CD14-positive monocyte (primary cell): Measurements from ENCODE around the gene OR5C1. TPM values are rescaled to one million over a fixed set of nuclear protein-coding genes. Genes with fewer than 3 reads are reported as not detected.

Source experiments
- DNase-seq, 3 donors: peaks; one replicate each; pipeline ENCODE4 v3.0.0-alpha.2; 2011 to 2022
- H2AFZ ChIP-seq: 2 replicates; pipeline ENCODE4 v1.6.0; 2012; ENCODE audit warnings: mild to moderate bottlenecking, low read depth, low read length, inconsistent platforms; ENCODE audit not compliant: insufficient read depth, poor library complexity, severe bottlenecking
- H3K27ac ChIP-seq, 2 donors: 1 replicate in 1 of 2; 2 replicates in 1 of 2; pipeline ENCODE4 v1.5.1; 2012 to 2013; ENCODE audit warnings: low read length in 2 of 2, control low read depth in 1 of 2, inconsistent platforms in 1 of 2, low read depth in 1 of 2, mild to moderate bottlenecking in 1 of 2
- H3K27me3 ChIP-seq, 2 donors: one replicate each; pipeline versions ENCODE4 v1.6.0 to v1.6.1; 2011 to 2013; ENCODE audit warnings: low read length in 2 of 2; ENCODE audit not compliant: control insufficient read depth in 2 of 2, insufficient read depth in 2 of 2
- H3K36me3 ChIP-seq, 2 donors: replicated peaks in 1 of 2; 1 replicate in 1 of 2; 2 replicates in 1 of 2; pipeline versions ENCODE4 v1.5.1 to v1.6.1; 2012 to 2013; ENCODE audit warnings: low read length in 2 of 2, control low read depth in 1 of 2, inconsistent platforms in 1 of 2, mild to moderate bottlenecking in 1 of 2; ENCODE audit not compliant: insufficient read depth in 2 of 2, control insufficient read depth in 1 of 2
- H3K4me1 ChIP-seq, 2 donors: 1 replicate in 1 of 2; 2 replicates in 1 of 2; pipeline versions ENCODE4 v1.5.1 to v1.6.1; 2012 to 2013; ENCODE audit warnings: low read length in 2 of 2, control low read depth in 1 of 2, inconsistent platforms in 1 of 2, mild to moderate bottlenecking in 1 of 2, moderate library complexity in 1 of 2; ENCODE audit not compliant: insufficient read depth in 2 of 2, control insufficient read depth in 1 of 2
- H3K4me2 ChIP-seq: replicated peaks from 2 replicates; pipeline ENCODE3; 2012; ENCODE audit warnings: low read length, moderate library complexity, mild to moderate bottlenecking; ENCODE audit not compliant: poor library complexity, severe bottlenecking; ENCODE audit errors: extremely low read depth
- H3K4me3 ChIP-seq, 3 experiments: fragments of 200-600 bp in 1 of 3; sonication (generic) in 1 of 3; replicated peaks in 1 of 3; 1 replicate in 2 of 3; 2 replicates in 1 of 3; pipeline ENCODE4 v1.5.1; 2011 to 2013; ENCODE audit warnings: low read length in 3 of 3, mild to moderate bottlenecking in 3 of 3, control low read depth in 2 of 3, low read depth in 2 of 3, inconsistent platforms in 1 of 3, moderate library complexity in 1 of 3
- H3K79me2 ChIP-seq: 2 replicates; pipeline ENCODE4 v1.6.0; 2012; ENCODE audit warnings: mild to moderate bottlenecking, control low read depth, inconsistent platforms, low read length, moderate library complexity; ENCODE audit not compliant: insufficient read depth
- H3K9ac ChIP-seq: 2 replicates; pipeline ENCODE4 v1.6.0; 2017; ENCODE audit warnings: low read length, mild to moderate bottlenecking; ENCODE audit not compliant: insufficient read depth, poor library complexity, severe bottlenecking
- H3K9me3 ChIP-seq, 2 donors: replicated peaks in 1 of 2; 1 replicate in 1 of 2; 2 replicates in 1 of 2; pipeline versions ENCODE4 v1.5.1 to v1.6.1; 2012 to 2013; ENCODE audit warnings: low read length in 2 of 2, control low read depth in 1 of 2; ENCODE audit not compliant: control insufficient read depth in 1 of 2, insufficient read depth in 1 of 2
- H4K20me1 ChIP-seq: 2 replicates; pipeline ENCODE4 v1.6.0; 2012; ENCODE audit warnings: mild to moderate bottlenecking, low read length, control low read depth, moderate library complexity; ENCODE audit not compliant: insufficient read depth
- H3K27ac Mint-ChIP-seq, 7 donors: one replicate each; pipeline ENCODE4 v1.8.0; 2020; ENCODE audit warnings: mild to moderate bottlenecking in 7 of 7, mixed read lengths in 7 of 7, moderate library complexity in 6 of 7, inconsistent platforms in 2 of 7
- H3K27me3 Mint-ChIP-seq, 3 donors: one replicate each; pipeline ENCODE4 v1.8.0; 2021 to 2022; ENCODE audit warnings: low read depth in 3 of 3, mild to moderate bottlenecking in 3 of 3, mixed read lengths in 3 of 3, moderate library complexity in 3 of 3, inconsistent platforms in 1 of 3
- H3K36me3 Mint-ChIP-seq, 2 donors: one replicate each; pipeline ENCODE4 v1.8.0; 2020; ENCODE audit warnings: mixed read lengths in 2 of 2, inconsistent platforms in 1 of 2, mild to moderate bottlenecking in 1 of 2
- H3K4me1 Mint-ChIP-seq: one replicate; pipeline ENCODE4 v1.8.0; 2020; ENCODE audit warnings: mild to moderate bottlenecking, mixed read lengths
- H3K4me3 Mint-ChIP-seq, 2 donors: one replicate each; pipeline ENCODE4 v1.8.0; 2020; ENCODE audit warnings: mild to moderate bottlenecking in 2 of 2, mixed read lengths in 2 of 2, moderate library complexity in 1 of 2
- H3K9me3 Mint-ChIP-seq, 7 donors: one replicate each; pipeline ENCODE4 v1.8.0; 2020 to 2022; ENCODE audit warnings: mixed read lengths in 7 of 7, mild to moderate bottlenecking in 6 of 7, moderate library complexity in 6 of 7, inconsistent platforms in 2 of 7
- CTCF ChIP-seq: fragments of 200-600 bp; IDR thresholded peaks from one replicate; pipeline ENCODE4 v1.8.0; 2022; ENCODE audit warnings: antibody characterized with exemption, mild to moderate bottlenecking
- WGBS: methylation state at CpG from one replicate; pipeline ENCODE4 v1.1.5; 2013; ENCODE audit warnings: missing lambda C conversion rate; ENCODE audit not compliant: insufficient coverage; 5-methylcytosine and 5-hydroxymethylcytosine counted together
- intact Hi-C, 2 donors: fragments of 100-400 bp; cut with micrococcal nuclease; formaldehyde crosslinking; loops; one replicate each; pipeline versions ENCODE4 v1.15.0 to v1.15.1; 2023
- polyA plus RNA-seq, 3 donors: library from polyadenylated mRNA; depleted of rRNA in 1 of 3; unstranded in 2 of 3; stranded (reverse) in 1 of 3; fragments of 300-500 nt in 2 of 3; fragments of >200 nt in 1 of 3; fragmentation: Illumina TruSeq in 2 of 3; gene quantifications; 1 replicate in 2 of 3; 2 replicates in 1 of 3; pipeline ENCODE4 v1.2.3, GENCODE V29; 2012 to 2021

The OR5C1 gene
- polyA plus RNA-seq, 3 donors: not detected

GRCh38 chr9:122810306-122810946 is 21.7 kb downstream of the OR5C1 start:
- peak; percentile 59 to 77 (median 63) for DNase-seq
- Histone ChIP-seq H3K4me3 (no peak overlapping the region), H3K27ac (no peak overlapping the region), H3K27me3 (no peaks in the 10 kb centered on the region), H3K9me3 (no peaks in the 10 kb centered on the region), H3K4me2 (no peak overlapping the region), H3K36me3 (no peaks in the 10 kb centered on the region), H4K20me1 (no peaks in the 10 kb centered on the region), H2AFZ (no peak overlapping the region), H3K79me2 (no peaks in the 10 kb centered on the region), H3K9ac (no peak overlapping the region), H3K4me1 (peaks cover 8 to 10% of the 10 kb centered on the region in 2 donors)
- 10% methylated on average over 2 of the region's 8 CpGs for WGBS
- H3K9me3 Mint-ChIP-seq: peaks cover 0 to 5% (median 0%) of the 10 kb centered on the region in 7 donors
- peaks cover 9% of the 10 kb centered on the region for H3K4me1 Mint-ChIP-seq
- peak; percentile 85 for TF ChIP-seq CTCF
- peaks cover 0 to 2% of the 10 kb centered on the region in 2 donors for H3K36me3 Mint-ChIP-seq
- no peak overlapping the region for H3K4me3 Mint-ChIP-seq
- no peak overlapping the region for H3K27ac Mint-ChIP-seq
- intact Hi-C loops: loop anchor here in 1 of 2 donors (5.0 to 10.0 kb wide), 4 partner anchors 343 to 716 kb away; partner anchors contain the start of gene TTLL11
- H3K27me3 Mint-ChIP-seq: peaks cover 0 to 7% (median 0%) of the 10 kb centered on the region in 3 donors

- 100% methylated on average over 2 of the region's 4 CpGs for WGBS
- Mint-ChIP-seq H3K36me3 (peaks cover 9 to 12% of the 10 kb centered on the region in 2 donors), H3K9me3 (no peaks in the 10 kb centered on the region), H3K27ac (no peak overlapping the region), H3K4me1 (peaks cover 24% of the 10 kb centered on the region), H3K27me3 (peaks cover 0 to 7% (median 0%) of the 10 kb centered on the region in 3 donors), H3K4me3 (no peak overlapping the region)
- H3K36me3 ChIP-seq: peaks cover 7 to 9% of the 10 kb centered on the region in 2 donors
- no peak overlapping the region for H2AFZ ChIP-seq
- H3K79me2 ChIP-seq: no peaks in the 10 kb centered on the region
- no peak overlapping the region for H3K9ac ChIP-seq
- H3K27me3 ChIP-seq: no peaks in the 10 kb centered on the region
- intact Hi-C loops: loop anchor here in 1 of 2 donors (5.0 to 10.0 kb wide), 4 partner anchors 345 to 718 kb away; partner anchors contain the start of gene TTLL11
- no peaks in the 10 kb centered on the region for H4K20me1 ChIP-seq
- H3K4me1 ChIP-seq: peaks cover 21 to 22% of the 10 kb centered on the region in 2 donors
- no peak overlapping the region for H3K4me2 ChIP-seq
- H3K9me3 ChIP-seq: no peaks in the 10 kb centered on the region
- H3K27ac ChIP-seq: no peak overlapping the region
- no peak for TF ChIP-seq CTCF
- DNase-seq: no peak
- no peak overlapping the region for H3K4me3 ChIP-seq
These were observed 24.0 kb downstream of the OR5C1 start for GRCh38 chr9:122812736-122813135.
